ENCODE measurements around the gene PCF11. TPM values are rescaled to one million over a fixed set of nuclear protein-coding genes. Genes with fewer than 3 reads are reported as not detected.
"Not testable (repeated sequence)": the region's sequence is repeated elsewhere in the genome, so short reads cannot be mapped to it uniquely, and the experiment has no call there.

Gene PCF11
- total RNA-seq, 1 donor from 2014 or later = 65.1 TPM

DNA sequence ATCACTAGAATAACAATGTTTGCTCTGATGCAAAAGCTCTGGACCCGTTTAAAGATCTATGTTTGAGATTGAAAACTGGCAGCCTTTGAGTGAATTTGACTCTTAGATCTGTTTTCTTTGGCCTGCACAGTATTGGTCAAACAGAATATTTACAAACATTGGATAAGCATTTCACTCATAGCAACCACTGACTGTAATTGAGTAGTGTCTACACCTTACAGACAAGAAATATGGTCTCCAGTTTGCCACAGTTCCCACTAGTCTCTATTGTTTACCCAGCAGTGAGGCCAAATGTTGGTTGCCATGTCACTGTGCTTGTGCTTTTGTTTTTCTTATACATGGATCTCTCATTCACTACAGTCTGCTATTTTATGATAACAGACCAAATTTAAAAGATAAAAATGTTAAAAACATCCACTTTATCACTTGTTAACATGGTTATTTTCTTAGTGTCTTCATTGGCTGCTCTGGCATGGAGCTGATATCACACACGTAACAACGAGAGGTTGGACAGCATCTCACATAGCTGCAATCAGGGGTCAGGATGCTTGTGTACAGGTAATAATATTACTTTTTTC, 48.8 kb downstream of the PCF11 start:
- Mint-ChIP-seq H3K36me3 (peaks cover 9% of the 10 kb centered on the region), H3K9me3 (no peaks in the 10 kb centered on the region), H3K27me3 (no peaks in the 10 kb centered on the region), H3K4me3 (no peak overlapping the region), H3K27ac (no peak overlapping the region), H3K4me1 (ENCODE audit: unreplicated experiment) (no peaks in the 10 kb centered on the region)
- no peak for DNase-seq (ENCODE audit: extremely low spot score, unreplicated experiment)
- TF ChIP-seq, protein P1, sequence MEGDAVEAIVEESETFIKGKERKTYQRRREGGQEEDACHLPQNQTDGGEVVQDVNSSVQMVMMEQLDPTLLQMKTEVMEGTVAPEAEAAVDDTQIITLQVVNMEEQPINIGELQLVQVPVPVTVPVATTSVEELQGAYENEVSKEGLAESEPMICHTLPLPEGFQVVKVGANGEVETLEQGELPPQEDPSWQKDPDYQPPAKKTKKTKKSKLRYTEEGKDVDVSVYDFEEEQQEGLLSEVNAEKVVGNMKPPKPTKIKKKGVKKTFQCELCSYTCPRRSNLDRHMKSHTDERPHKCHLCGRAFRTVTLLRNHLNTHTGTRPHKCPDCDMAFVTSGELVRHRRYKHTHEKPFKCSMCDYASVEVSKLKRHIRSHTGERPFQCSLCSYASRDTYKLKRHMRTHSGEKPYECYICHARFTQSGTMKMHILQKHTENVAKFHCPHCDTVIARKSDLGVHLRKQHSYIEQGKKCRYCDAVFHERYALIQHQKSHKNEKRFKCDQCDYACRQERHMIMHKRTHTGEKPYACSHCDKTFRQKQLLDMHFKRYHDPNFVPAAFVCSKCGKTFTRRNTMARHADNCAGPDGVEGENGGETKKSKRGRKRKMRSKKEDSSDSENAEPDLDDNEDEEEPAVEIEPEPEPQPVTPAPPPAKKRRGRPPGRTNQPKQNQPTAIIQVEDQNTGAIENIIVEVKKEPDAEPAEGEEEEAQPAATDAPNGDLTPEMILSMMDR (conservative IDR thresholded peaks at IDR 0.05) = no peak

DNA sequence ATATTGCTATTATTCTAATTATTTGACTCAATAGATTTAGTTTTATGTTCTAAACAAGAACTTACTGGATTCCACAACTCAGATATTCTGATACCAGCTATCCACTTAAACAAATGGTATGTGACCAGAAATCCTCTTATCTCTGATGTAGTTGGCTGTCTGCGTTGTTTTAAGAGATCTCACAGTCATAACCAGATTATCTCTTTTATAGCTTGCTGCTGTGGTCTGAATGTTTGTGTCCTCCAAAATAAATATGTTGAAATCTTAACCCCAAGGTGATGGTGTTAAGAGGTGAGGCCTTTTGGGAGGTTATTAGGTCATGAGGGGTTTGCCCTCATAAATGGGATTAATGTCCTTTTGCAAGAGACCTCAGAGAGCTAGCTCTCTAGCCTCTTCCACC, 49.3 kb downstream of the PCF11 start:
- Mint-ChIP-seq H3K27ac (no peak overlapping the region), H3K4me1 (ENCODE audit: unreplicated experiment) (no peaks in the 10 kb centered on the region), H3K36me3 (peaks cover 6% of the 10 kb centered on the region), H3K9me3 (no peaks in the 10 kb centered on the region), H3K27me3 (no peaks in the 10 kb centered on the region), H3K4me3 (no peak overlapping the region)
- TF ChIP-seq, protein P1 (conservative IDR thresholded peaks at IDR 0.05) = no peak
- no peak for DNase-seq (ENCODE audit: extremely low spot score, unreplicated experiment)

DNA sequence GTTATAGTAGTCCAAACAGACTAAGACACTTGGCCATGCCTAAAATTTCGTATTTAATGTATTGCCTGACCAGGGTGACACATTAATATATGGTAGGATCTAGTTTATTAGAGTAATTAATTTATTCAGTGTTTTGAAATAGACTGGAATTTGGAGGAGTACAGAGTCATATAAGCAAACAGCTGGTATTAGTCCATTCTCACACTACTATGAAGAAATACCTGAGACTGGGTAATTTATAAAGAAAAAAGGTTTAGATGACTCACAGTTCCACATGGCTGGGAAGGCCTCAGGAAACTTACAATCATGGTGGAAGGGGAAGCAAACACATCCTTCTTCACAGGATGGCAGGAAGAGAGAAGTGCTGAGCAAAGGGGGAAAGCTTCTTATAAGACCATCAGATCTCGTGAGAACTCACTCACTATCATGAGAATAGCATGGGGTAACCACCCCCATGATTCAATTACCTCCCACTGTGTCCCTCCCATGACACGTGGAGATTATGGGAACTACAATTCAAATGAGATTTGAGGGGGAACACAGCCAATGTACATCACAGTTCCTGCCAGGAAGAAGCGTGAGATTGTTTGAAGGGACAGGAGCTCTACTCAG, 49.9 kb downstream of the PCF11 start:
- H3K9me3 Mint-ChIP-seq; H3K4me1 Mint-ChIP-seq (ENCODE audit: unreplicated experiment); H3K36me3 Mint-ChIP-seq; DNase-seq (ENCODE audit: extremely low spot score, unreplicated experiment); H3K27ac Mint-ChIP-seq; H3K27me3 Mint-ChIP-seq; H3K4me3 Mint-ChIP-seq: not testable (repeated sequence)

DNA sequence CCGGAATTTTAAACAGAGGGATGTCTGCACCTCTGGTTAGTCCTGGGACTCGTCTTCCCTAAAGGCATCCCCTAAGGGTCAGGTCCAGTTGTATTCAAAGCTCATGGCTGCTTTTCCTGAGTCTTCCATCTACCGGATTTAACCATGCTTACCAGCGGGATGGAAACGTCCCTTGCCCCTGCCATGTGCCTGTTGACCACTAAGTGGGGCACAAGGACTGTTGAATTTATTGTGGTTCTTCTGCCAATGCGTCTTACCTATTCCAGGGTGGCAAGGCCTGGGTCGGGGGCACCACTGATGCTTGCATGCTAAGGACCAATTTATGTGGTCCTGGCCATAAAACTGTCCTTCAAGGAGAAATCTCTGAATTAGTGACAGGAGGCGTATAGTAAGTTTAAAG, 62.2 kb downstream of the PCF11 start:
- no peak overlapping the region for H3K4me3 Mint-ChIP-seq
- no peak for DNase-seq (ENCODE audit: extremely low spot score, unreplicated experiment)
- no peaks in the 10 kb centered on the region for H3K4me1 Mint-ChIP-seq (ENCODE audit: unreplicated experiment)
- H3K27ac Mint-ChIP-seq = no peak overlapping the region
- H3K9me3 Mint-ChIP-seq = no peaks in the 10 kb centered on the region
- H3K27me3 Mint-ChIP-seq = peaks cover 11% of the 10 kb centered on the region
- H3K36me3 Mint-ChIP-seq = no peaks in the 10 kb centered on the region
- TF ChIP-seq, protein P1 (conservative IDR thresholded peaks at IDR 0.05) = peak; percentile 51

DNA sequence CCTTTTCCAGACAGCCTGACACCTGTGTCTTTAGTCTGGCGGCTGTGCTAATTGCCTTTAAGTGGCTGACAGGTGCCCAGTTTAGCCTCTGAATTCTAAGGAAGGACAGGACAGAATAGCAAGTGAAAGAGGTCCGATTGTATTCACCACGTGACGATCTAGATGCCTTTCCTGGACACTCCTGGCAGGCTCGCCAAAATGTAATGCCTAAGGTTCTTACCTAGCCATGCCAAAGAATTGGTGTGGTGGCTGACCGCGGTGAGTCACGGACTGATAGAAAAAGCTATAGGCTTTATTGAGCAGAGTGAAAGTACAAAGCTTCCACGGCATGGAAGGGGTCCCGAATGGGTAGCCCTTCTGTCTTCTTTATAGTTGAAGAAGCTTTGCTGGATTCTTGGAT, 63.3 kb downstream of the PCF11 start:
- no peaks in the 10 kb centered on the region for H3K36me3 Mint-ChIP-seq
- DNase-seq (ENCODE audit: extremely low spot score, unreplicated experiment) = no peak
- H3K4me1 Mint-ChIP-seq (ENCODE audit: unreplicated experiment) = no peaks in the 10 kb centered on the region
- TF ChIP-seq, protein P1 (conservative IDR thresholded peaks at IDR 0.05) = no peak
- no peak overlapping the region for H3K4me3 Mint-ChIP-seq
- H3K9me3 Mint-ChIP-seq = no peaks in the 10 kb centered on the region
- peaks cover 11% of the 10 kb centered on the region for H3K27me3 Mint-ChIP-seq
- H3K27ac Mint-ChIP-seq = no peak overlapping the region

DNA sequence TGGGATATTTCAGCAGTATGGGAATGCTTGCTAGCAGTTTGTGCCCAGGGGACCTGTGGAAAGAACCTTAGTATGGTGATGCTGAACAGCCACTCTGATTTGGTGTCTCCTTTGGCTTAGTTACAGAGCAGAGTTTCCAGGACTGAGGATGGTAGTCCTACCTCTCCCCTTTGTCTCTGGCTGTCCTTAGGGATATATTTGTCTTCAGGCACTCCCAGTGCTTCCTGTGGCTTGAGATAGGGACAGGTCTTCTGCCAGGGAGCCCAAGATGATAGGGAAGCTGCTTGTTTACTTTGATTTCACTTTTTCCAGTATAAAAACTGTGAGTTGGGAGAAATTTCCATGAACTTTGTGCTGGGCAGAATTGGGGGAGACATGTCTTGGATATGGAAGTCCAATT, 64.8 kb downstream of the PCF11 start:
- TF ChIP-seq, protein P1 (conservative IDR thresholded peaks at IDR 0.05) = no peak
- no peaks in the 10 kb centered on the region for H3K9me3 Mint-ChIP-seq
- no peak overlapping the region for H3K27ac Mint-ChIP-seq
- H3K4me3 Mint-ChIP-seq = no peak overlapping the region
- peaks cover 11% of the 10 kb centered on the region for H3K27me3 Mint-ChIP-seq
- DNase-seq (ENCODE audit: extremely low spot score, unreplicated experiment) = no peak
- no peaks in the 10 kb centered on the region for H3K36me3 Mint-ChIP-seq
- no peaks in the 10 kb centered on the region for H3K4me1 Mint-ChIP-seq (ENCODE audit: unreplicated experiment)
